Natural killer cell (primary cell): ENCODE results near the gene FOXF2. TPM values are rescaled to one million over a fixed set of nuclear protein-coding genes. Genes with fewer than 3 reads are reported as not detected.

Experiments used
- ATAC-seq, 3 donors: fragments of 150-1000 bp in 2 of 3; fragments of 200-7000 bp in 1 of 3; cut with Tn5 transposase; 1 replicate in 1 of 3; 2 replicates in 2 of 3; pipeline ENCODE4 v1.10.0; 2021; ENCODE audit warnings: mild to moderate bottlenecking in 2 of 3, moderate library complexity in 2 of 3
- DNase-seq, 2 donors: peaks; one replicate each; pipeline versions ENCODE4 v3.0.0 to v3.0.0-alpha.2; 2013 to 2021; ENCODE audit warnings: mixed read lengths in 1 of 2
- H3K27ac ChIP-seq: one replicate; pipeline ENCODE4 v1.5.1; 2013; ENCODE audit warnings: mild to moderate bottlenecking, low read length
- H3K27me3 ChIP-seq: one replicate; pipeline ENCODE4 v1.6.1; 2013; ENCODE audit warnings: low read length; ENCODE audit not compliant: control insufficient read depth, insufficient read depth
- H3K36me3 ChIP-seq: one replicate; pipeline ENCODE4 v1.6.1; 2013; ENCODE audit warnings: low read length; ENCODE audit not compliant: control insufficient read depth, insufficient read depth
- H3K4me1 ChIP-seq: one replicate; pipeline ENCODE4 v1.6.1; 2013; ENCODE audit warnings: low read length; ENCODE audit not compliant: control insufficient read depth, insufficient read depth
- H3K4me3 ChIP-seq: one replicate; pipeline ENCODE4 v1.5.1; 2013; ENCODE audit warnings: low read length
- H3K9me3 ChIP-seq: one replicate; pipeline ENCODE4 v1.6.1; 2013; ENCODE audit warnings: low read length; ENCODE audit not compliant: control insufficient read depth, insufficient read depth
- H3K27ac Mint-ChIP-seq, 2 donors: one replicate each; pipeline ENCODE4 v1.8.0; 2022; ENCODE audit warnings: mild to moderate bottlenecking in 2 of 2, mixed read lengths in 2 of 2, moderate library complexity in 1 of 2
- H3K27me3 Mint-ChIP-seq, 2 donors: one replicate each; pipeline ENCODE4 v1.8.0; 2022; ENCODE audit warnings: low read depth in 2 of 2, mixed read lengths in 2 of 2
- H3K36me3 Mint-ChIP-seq: one replicate; pipeline ENCODE4 v1.8.0; 2022; ENCODE audit warnings: mixed read lengths
- H3K4me1 Mint-ChIP-seq, 2 donors: one replicate each; pipeline ENCODE4 v1.8.0; 2022; ENCODE audit warnings: mixed read lengths in 2 of 2
- H3K4me3 Mint-ChIP-seq: one replicate; pipeline ENCODE4 v1.8.0; 2022; ENCODE audit warnings: mild to moderate bottlenecking, moderate library complexity, mixed read lengths
- H3K9me3 Mint-ChIP-seq, 2 donors: one replicate each; pipeline ENCODE4 v1.8.0; 2022; ENCODE audit warnings: mixed read lengths in 2 of 2
- CTCF ChIP-seq: fragments of 200-600 bp; IDR thresholded peaks from one replicate; pipeline ENCODE4 v1.8.0; 2022; ENCODE audit warnings: antibody characterized with exemption
- WGBS: methylation state at CpG from one replicate; pipeline ENCODE4 v1.1.7; 2013; ENCODE audit warnings: missing lambda C conversion rate; ENCODE audit not compliant: insufficient coverage; 5-methylcytosine and 5-hydroxymethylcytosine counted together
- intact Hi-C: fragments of 100-400 bp; cut with micrococcal nuclease; formaldehyde crosslinking; loops from one replicate; pipeline ENCODE4 v1.14.2; 2022
- total RNA-seq, 4 donors: library from RNA; stranded (reverse); fragments of 120-200 nt in 1 of 4; gene quantifications; one replicate each; pipeline versions ENCODE4 v1.2.3 to v1.2.4, GENCODE V29; 2013 to 2022

FOXF2 gene
- total RNA-seq, 3 donors from 2014 or later (not counting 1 experiment from before 2014, with no cell fraction given), result not detected

- 77% methylated on average over 9 of the region's 10 CpGs for WGBS
Observed at GRCh38 chr6:1439349-1439748, 50.0 kb downstream of the FOXF2 start.

GRCh38 chr6:1442929-1443328, 53.6 kb downstream of the FOXF2 start:
- Histone ChIP-seq H3K9me3 (no peaks in the 10 kb centered on the region), H3K27ac (no peak overlapping the region), H3K36me3 (no peaks in the 10 kb centered on the region), H3K27me3 (no peaks in the 10 kb centered on the region), H3K4me1 (no peaks in the 10 kb centered on the region), H3K4me3 (no peak overlapping the region)
- no peak for ATAC-seq
- Mint-ChIP-seq H3K4me3 (no peak overlapping the region), H3K9me3 (no peaks in the 10 kb centered on the region), H3K4me1 (no peaks in the 10 kb centered on the region), H3K27ac (no peak overlapping the region), H3K27me3 (peaks cover 18 to 38% of the 10 kb centered on the region in 2 donors), H3K36me3 (no peaks in the 10 kb centered on the region)
- intact Hi-C loops, result no loop called here
- no peak for TF ChIP-seq CTCF
- DNase-seq, result no peak
- WGBS, result 43% methylated on average over 4 of the region's 4 CpGs

More at GRCh38 chr6:1439349-1439748, 50.0 kb downstream of the FOXF2 start:
- Mint-ChIP-seq H3K4me1 (peaks cover 5 to 7% of the 10 kb centered on the region in 2 donors), H3K27ac (no peak overlapping the region), H3K27me3 (peaks cover 28 to 56% of the 10 kb centered on the region in 2 donors), H3K36me3 (no peaks in the 10 kb centered on the region), H3K4me3 (no peak overlapping the region), H3K9me3 (no peaks in the 10 kb centered on the region)
- H3K4me3 ChIP-seq, result no peak overlapping the region
- no peak overlapping the region for H3K27ac ChIP-seq
- intact Hi-C loops, result loop anchor here (5.0 kb wide), 1 partner anchor 717 kb away; no protein-coding TSS in a partner anchor
- no peak for TF ChIP-seq CTCF
- H3K27me3 ChIP-seq, result no peaks in the 10 kb centered on the region
- no peaks in the 10 kb centered on the region for H3K9me3 ChIP-seq
- no peak for DNase-seq
- no peaks in the 10 kb centered on the region for H3K36me3 ChIP-seq
- no peaks in the 10 kb centered on the region for H3K4me1 ChIP-seq
- no peak for ATAC-seq

Other genes with a start within 250 kb of the FOXF2 start
- gene FOXQ1, start 77.5 kb upstream of the FOXF2 start, total RNA-seq, result not detected
- gene FOXC1, start 220.3 kb downstream of the FOXF2 start, total RNA-seq, result under 1 TPM in 2 of 3 donors, not detected in 1; 0.16 to 0.21 TPM